KOPT-K1 (cell line): ENCODE data around the gene NEDD4L.
"Not testable (repeated sequence)": the region's sequence is repeated elsewhere in the genome, so short reads cannot be mapped to it uniquely, and the experiment has no call there.

Experiments
- H3K27ac ChIP-seq: fragments of 200-600 bp; sonication (generic); 2 replicates; pipeline ENCODE4 v1.5.1; 2016; ENCODE audit warnings: antibody characterized with exemption, mild to moderate bottlenecking, low read depth, low read length; ENCODE audit not compliant: poor library complexity, severe bottlenecking
- H3K36me3 ChIP-seq: fragments of 200-600 bp; sonication (generic); 2 replicates; pipeline ENCODE4 v1.5.1; 2017; ENCODE audit warnings: antibody characterized with exemption, mild to moderate bottlenecking, low read length, moderate library complexity; ENCODE audit not compliant: insufficient read depth
- H3K9me3 ChIP-seq: fragments of 200-600 bp; sonication (generic); 2 replicates; pipeline ENCODE4 v1.5.1; 2017; ENCODE audit warnings: antibody characterized with exemption, low read length, mild to moderate bottlenecking; ENCODE audit not compliant: insufficient read depth, poor library complexity, severe bottlenecking

The NEDD4L gene

DNA sequence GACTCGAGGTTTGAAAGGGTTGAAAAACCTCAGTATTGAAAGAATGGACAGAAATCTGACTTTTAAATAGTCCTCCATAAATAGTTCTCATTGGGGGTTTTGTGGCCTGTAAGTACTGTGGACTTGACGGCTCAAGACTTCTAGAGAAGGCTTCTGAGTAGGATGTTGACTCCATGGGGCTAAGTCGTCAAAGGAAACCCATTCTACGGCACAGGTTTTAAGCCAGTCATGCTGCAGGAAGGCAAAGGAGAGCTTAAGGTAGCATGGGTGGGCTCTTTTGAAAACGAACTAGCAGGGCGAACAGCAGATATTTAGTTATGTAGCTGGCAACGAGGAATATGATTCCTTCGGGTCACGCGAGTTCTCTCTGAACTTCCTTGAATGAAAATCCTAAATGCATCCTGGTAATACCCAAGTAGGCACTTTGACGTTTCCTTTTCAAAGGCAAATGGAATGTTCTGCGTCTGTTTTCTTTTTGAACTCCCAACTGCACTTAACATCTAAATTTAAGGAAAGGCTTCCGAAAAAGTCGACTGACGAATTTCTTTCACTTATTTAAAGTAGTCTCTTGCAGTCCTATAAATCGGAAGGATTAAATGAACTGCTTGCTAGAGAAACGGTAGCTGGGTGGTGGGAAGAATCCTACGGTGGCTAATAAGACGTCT, 1.1 kb upstream of the NEDD4L start:
- H3K27ac ChIP-seq = no peak overlapping the region
- H3K36me3 ChIP-seq = no peaks in the 10 kb centered on the region
- H3K9me3 ChIP-seq = no peaks in the 10 kb centered on the region

DNA sequence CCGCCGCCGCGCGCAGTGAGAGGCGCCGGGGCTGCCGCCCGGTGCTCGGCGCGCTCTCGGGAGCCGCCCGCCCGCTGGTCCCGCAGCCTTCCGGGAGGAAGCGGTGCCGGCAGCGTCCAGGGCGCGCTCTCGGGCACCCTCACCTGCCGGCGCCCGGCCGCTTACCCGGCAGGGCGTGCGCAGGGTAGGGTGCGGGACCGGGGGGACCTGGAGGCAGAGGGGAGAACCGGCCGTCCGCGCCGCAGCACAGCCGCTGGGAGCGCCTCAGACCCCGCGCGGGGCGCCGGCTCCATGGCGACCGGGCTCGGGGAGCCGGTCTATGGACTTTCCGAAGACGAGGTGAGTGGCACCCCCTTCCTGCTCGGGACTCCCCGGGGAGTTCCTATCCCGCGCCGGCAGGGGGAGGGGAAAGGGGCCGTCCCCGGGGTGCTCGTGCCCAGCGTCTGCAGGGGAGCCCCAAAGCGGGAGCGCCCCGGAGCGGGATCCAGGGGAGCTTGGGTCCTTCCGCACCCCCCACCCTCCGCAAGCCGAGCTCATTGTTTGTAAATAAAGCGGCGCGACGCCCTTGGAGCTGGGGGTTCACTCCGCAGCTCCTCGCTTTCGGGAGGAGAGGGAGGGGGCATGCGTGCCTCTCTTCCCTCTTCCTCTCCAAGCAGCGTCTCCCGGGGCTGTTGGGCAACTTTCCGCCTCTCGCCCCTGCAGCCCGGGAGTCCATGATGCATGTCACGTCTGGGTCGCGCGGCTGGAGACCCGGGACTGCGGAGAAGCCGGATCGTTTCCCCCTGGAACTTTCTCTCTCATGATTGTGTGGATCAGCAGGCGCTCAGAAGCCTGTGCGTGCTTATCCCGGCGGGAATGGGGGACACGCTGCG, 580 bp downstream of the NEDD4L start:
- Histone ChIP-seq H3K9me3 (no peaks in the 10 kb centered on the region), H3K36me3 (no peaks in the 10 kb centered on the region), H3K27ac (no peak overlapping the region)

DNA sequence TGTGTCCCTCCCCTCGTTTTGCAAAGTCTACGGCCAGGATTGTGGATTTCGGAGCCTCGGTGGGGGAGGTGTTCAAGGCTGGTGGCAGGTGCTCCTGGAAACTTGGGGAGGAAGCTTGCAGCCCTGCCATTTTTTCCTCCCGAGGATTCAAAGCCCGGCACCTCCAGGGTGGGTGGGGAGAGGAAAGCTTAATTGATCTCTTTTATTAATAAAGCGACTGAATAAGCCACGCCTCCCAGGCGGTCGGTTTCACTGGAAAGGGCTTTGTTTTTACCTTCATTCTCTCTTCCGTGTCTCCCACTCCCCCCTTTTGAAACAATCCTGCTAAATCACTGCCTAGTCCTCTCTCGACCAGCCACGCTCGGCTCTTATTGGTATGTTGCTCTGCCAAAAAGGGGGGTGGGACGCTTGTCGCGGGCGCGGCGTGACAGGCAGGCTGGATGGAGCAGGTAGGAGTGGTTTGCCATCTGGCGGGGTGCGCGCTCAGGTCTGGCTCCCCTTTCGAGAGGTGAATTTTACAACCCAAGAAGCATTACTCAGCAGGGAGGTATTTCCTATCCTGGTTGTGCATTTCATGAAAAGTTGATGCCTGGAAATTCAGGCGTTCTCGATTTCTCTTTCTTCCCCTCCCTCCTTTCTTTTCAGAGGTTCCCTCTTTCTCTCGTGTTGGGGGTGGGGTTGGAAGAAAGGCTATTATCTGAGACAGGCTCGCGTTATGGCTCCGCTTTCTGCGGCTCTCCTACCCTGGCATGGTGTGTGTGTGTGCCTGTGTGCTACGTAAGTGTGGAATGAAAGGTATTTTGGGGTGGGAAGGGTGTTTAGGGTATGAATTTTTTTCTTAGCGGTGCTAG, 1.4 kb downstream of the NEDD4L start:
- Histone ChIP-seq H3K27ac (no peak overlapping the region), H3K9me3 (no peaks in the 10 kb centered on the region)

DNA sequence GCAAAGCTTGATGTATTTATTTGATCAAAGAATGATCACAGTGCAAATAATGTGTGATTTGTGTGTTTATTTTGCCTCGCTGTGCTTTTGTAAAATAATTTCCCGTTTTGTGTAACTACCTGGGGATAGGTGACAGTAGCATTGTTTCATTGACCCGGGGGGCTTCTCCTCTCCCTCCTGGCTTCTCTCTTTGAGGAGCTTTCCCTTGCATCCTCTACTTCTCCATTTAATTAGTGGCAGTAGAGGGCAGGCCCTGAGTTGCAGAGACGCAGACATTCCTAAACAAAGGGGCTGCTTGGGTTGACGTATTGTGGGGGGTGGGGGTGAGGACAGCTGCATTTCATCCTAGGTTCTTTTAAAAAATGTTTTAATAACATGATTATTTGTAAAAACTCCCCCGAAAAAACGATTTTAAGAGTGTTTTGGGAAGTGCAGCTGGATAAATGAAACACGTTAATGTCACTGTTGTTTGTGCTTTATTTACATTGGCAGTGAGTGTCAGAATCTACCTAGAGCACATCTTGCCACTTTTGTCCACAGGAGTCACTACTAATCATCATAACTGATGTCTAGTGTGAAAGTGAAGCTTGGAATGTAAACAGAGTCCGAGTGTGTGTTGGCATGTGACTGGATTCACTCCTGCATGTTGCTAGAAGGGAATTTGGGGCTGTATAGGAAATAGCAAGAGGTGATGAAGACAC, 2.2 kb downstream of the NEDD4L start:
- Histone ChIP-seq H3K9me3 (no peaks in the 10 kb centered on the region), H3K27ac (no peak overlapping the region), H3K36me3 (no peaks in the 10 kb centered on the region)

More for the DNA sequence above, 1.4 kb downstream of the NEDD4L start:
- no peaks in the 10 kb centered on the region for H3K36me3 ChIP-seq

DNA sequence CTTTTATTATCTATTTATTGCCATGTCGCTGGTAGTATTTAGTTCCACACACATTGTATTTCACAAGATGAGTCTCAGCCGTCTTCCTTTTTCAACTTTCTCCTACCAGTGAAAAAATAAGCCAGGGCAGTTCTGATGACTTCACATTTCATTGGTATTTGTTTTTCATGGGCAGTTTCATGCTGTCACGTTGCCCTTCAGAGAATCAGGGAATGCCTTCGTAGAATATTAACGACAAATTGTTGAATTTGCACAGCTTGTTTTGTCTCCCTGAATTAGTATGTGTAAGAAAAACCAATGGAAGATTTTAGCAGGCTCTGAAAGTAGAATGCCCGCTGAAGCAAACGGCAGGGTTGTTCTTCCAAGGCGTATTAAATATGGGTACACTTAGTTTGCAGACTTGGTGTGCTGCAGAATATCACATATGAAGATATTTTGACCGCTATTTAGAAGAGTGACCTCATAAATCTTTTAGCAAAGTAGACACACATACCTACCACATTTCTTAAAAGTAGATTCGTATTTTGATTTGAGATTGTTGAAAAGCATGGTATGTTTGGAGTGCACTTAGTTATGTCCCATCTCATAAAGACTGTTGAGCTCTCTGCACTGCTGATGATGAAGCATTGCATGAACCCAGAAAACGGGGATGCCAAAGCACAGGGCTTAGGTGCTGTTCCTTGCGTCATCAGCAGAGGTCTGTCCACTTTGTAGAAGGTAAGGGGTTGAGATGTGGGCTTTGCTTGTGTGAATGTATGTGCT, 2.9 kb downstream of the NEDD4L start:
- Histone ChIP-seq H3K36me3 (no peaks in the 10 kb centered on the region), H3K27ac (no peak overlapping the region), H3K9me3 (no peaks in the 10 kb centered on the region)

DNA sequence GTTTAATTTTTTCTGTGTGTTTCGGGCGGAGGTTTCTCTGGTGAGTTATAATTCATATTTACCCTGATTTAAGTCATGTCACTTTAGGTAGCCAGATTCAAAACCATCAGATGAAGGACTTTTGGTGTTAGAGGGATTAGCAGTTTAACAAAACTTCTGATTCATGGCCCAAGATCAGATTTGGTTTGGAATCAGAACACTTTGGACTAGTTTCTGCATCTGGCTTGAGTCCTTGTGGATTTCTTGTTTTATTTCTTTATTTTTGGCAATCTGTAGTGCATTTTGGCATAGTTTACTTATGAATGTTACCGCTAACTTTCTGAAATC, 3.5 kb downstream of the NEDD4L start:
- Histone ChIP-seq H3K36me3 (no peaks in the 10 kb centered on the region), H3K9me3 (no peaks in the 10 kb centered on the region), H3K27ac (no peak overlapping the region)

DNA sequence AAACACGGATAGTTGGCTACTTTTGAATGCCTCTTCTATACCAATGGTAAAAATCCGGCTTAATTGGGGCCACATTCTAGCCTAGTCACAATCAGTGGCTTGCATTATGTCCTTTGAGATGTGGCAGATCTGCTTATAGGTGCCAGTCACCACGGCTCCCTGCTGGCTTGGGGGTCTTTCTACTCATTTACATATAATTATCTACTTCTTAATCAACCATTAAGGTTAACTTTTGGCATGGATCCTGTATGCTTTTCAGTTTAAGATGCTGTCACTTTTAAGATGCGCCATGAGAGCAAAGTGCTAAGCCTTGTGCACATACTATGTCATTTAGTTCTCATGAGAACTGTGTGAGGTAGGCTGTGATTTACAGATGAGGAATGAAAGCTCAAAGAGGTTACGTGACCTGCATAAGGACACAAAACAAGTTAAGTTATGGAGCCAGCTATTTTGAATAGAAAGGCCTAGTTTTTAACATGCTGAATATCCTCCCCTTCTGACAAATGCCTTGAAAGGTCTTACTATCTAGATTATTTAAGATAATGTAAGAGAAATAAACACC, 4.1 kb downstream of the NEDD4L start:
- H3K9me3 ChIP-seq = no peaks in the 10 kb centered on the region
- no peak overlapping the region for H3K27ac ChIP-seq
- H3K36me3 ChIP-seq = no peaks in the 10 kb centered on the region

DNA sequence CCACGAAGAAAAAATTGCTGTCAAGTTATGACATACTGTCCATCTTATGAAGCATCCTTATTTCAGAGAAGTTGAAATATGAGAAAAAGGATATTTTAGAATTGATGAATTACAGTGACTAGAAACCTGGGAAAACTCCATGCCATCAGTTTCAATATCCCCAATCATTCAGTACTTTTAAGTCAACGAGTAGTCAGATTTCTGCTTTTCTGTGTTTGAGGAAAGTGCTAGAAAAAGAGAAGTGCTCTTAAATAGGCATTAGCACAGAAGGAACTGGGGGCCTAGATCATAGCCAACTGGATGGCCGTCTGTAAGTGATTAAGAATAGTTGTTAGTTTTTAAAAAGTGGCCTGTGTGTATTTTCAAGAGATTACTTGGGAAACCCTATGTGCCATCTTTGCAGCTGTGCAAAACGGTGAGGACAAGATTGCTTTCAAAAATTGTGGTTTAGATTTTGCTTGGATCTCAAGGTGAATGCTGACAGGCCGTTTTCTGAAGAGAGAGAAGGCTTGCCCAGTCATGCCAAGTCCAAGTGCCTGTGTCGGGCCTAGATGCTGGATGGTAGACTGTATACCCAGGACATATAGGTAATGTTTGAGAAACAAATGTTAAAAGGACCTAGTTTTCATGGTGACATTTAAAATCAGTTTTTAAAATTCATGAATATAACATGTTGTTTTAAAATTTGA, 5.1 kb downstream of the NEDD4L start:
- H3K9me3 ChIP-seq = no peaks in the 10 kb centered on the region
- H3K36me3 ChIP-seq = no peaks in the 10 kb centered on the region
- no peak overlapping the region for H3K27ac ChIP-seq

DNA sequence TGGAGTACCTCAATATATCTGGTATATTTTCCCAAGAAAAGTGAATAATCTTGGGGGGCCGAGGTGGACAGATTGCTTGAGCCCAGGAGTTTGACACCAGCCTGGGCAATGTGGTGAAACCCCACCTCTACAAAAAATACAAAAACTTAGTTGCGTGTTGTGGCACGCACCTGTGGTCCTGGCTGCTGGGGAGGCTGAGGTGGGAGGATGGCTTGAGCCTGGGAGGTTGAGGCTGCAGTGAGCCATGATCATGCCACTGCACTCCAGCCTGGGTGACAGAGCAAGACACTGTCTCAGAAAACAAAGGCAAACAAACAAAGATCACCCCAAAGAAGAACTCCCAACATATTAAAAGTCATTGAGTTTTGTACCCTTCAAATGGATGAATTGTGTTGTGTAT, 6.9 kb downstream of the NEDD4L start:
- H3K9me3 ChIP-seq, H3K27ac ChIP-seq, H3K36me3 ChIP-seq: not testable (repeated sequence)

DNA sequence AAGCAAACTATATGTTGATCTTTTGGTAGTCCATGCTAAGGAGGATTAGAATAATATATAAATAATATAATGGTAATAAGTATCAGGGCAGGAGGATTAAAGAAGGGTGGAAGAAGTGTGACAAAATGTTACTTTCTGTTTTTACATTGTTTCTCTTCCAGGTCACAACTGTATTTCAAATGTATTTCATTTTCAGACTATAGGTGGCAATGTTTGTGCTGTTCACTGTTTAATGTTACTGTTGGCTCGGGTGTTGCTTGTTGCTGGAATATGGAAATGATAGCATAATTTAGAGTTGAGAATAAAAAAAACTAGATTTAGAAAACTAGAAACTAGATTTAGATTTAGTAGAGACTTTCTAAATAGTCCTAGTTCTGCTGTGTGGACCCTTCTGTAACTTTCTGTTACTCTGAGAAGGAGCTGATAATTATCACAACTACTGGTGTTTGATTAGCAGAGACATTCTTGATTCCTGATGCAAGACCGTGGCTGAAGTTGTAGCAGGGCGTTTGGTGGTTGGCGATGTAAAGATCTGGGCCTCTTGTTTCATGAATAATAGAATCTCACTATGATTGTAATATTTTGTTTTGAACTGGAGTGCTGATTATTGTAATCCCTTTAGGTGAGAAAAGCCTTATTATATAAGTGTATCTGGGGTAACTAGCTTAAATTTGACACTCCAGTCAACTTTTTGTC, 7.9 kb downstream of the NEDD4L start:
- Histone ChIP-seq H3K36me3 (no peaks in the 10 kb centered on the region), H3K27ac (no peak overlapping the region), H3K9me3 (no peaks in the 10 kb centered on the region)

DNA sequence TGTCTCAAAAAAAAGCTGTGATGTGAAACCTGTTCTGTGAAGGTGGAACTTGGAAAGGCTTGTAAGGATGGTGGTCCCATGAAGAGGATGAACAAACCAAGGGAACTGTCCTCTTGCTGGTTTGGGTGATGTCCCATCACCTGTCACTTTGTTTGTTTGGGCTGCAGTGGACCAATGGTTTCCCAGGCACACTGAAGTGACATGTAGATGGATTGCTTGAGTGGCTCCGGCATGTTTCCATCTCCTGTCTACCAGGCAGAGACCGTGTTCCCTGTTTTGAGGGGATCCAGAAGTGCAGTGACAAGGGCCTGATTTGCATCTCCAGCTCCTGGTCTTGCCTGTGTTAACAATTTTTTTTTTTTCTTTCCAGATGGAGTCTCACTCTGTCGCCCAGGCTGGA, 8.9 kb downstream of the NEDD4L start:
- no peak overlapping the region for H3K27ac ChIP-seq
- no peaks in the 10 kb centered on the region for H3K9me3 ChIP-seq
- no peaks in the 10 kb centered on the region for H3K36me3 ChIP-seq

DNA sequence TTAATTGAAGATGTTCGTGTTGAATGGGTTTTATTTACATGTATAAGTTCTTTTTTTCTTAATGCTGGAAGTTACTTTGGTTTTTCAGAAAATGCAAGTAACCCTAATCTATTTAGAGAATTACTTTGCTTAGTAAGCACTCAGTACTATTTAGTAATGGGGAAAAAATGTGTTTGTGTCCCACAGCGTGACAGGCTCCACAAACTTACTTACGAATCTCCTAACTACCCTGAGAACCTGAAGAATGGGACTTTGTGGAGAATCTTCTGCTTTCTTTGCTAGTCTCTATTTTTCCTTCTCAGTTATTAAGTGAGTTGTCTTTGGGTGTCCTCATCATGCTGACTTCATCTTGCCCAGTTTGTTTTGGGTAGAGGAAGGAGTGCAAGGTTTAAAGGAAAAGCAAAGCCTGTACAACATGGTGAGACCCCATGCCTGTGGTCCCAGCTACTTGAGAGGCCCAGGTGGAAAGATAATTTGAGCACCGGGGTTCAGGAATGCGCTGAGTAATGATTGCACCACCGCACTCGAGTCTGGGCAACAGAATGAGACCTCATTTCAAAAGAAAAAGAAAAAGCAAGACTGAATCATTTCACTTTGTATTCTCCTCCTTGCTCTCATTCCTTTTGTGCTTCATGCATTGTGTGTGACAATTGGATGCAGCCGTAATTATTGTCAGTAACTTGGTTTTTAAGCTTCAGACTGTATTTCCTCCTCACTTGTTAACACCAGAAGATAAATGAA, 10.2 kb downstream of the NEDD4L start:
- Histone ChIP-seq H3K27ac (no peak overlapping the region), H3K9me3 (no peaks in the 10 kb centered on the region), H3K36me3 (no peaks in the 10 kb centered on the region)
